ENCODE data around the gene KCTD21. TPM values are rescaled to one million over a fixed set of nuclear protein-coding genes. Genes with fewer than 3 reads are reported as not detected.

Gene KCTD21
- total and polyA plus RNA-seq, 10 of the 15 experiments (the other 5 are each of a cell fraction or from before 2014, with no cell fraction given): 0.63 to 5.4 (median 3.6) TPM

GRCh38 chr11:78160557-78160956, 27.9 kb downstream of the KCTD21 start:
- CTCF ChIA-PET: no interaction called here
- Histone ChIP-seq H3K79me2 (ENCODE audit: control insufficient read depth, insufficient read depth, low read length) (no peaks in the 10 kb centered on the region), H2AFZ (ENCODE audit: control insufficient read depth, low read depth, low read length) (no peak overlapping the region), H4K20me1 (ENCODE audit: control insufficient read depth, insufficient read depth) (no peaks in the 10 kb centered on the region), H3K4me2 (ENCODE audit: control insufficient read depth, insufficient read depth) (no peak overlapping the region), H3K9me3 (replicated peaks; ENCODE audit: control insufficient read depth, insufficient read depth, low read length) (no peaks in the 10 kb centered on the region), H3K36me3 (ENCODE audit: control insufficient read depth in 2 of 2, insufficient read depth in 2 of 2, low read length in 1 of 2) (no peaks in the 10 kb centered on the region), H3K4me1 (ENCODE audit: control insufficient read depth, insufficient read depth, low read length) (no peaks in the 10 kb centered on the region), H3K4me3 (no peak overlapping the region), H3K27ac (ENCODE audit: control insufficient read depth, insufficient read depth) (no peak overlapping the region), H3K9ac (ENCODE audit: control insufficient read depth, insufficient read depth, low read length) (no peak overlapping the region), H3K27me3 (replicated peaks in 1 of 2; ENCODE audit: control insufficient read depth in 2 of 2, insufficient read depth in 2 of 2, low read length in 1 of 2) (no peaks in the 10 kb centered on the region)
- SMC1A ChIA-PET (ENCODE audit: uncharacterized antibody, unreplicated experiment): no interaction called here
- 0% methylated on average over 1 of the region's 1 CpG for WGBS (ENCODE audit: insufficient coverage, insufficient replicate concordance, low lambda C conversion rate, missing lambda C conversion rate)
- RAD21 ChIA-PET (ENCODE audit: unreplicated experiment): no interaction called here
- no TSS peak for BruUV-seq (replicated peaks)
- POLR2A ChIA-PET: no interaction called here
- in situ Hi-C loops (cut with MboI) (no loop called here), intact Hi-C loops (cut with micrococcal nuclease; ENCODE audit: unreplicated experiment) (no loop called here)
- ATAC-seq: no peak
- TF ChIP-seq NBN (IDR thresholded peaks at IDR 0.05): no peak
- TF ChIP-seq MXI1 (IDR thresholded peaks at IDR 0.05; ENCODE audit: low read depth, low read length): no peak
- no peak for DNase-seq (ENCODE audit: low read depth, low spot score)
- FAIRE-seq: no peak

GRCh38 chr11:78158987-78159652, 29.3 kb downstream of the KCTD21 start:
- FAIRE-seq: no peak
- no TSS peak for BruUV-seq (replicated peaks)
- H2AFZ ChIP-seq (ENCODE audit: control insufficient read depth, low read depth, low read length): no peak overlapping the region
- CTCF ChIA-PET: no interaction called here
- H3K4me2 ChIP-seq (ENCODE audit: control insufficient read depth, insufficient read depth): no peak overlapping the region
- intact Hi-C loops (cut with micrococcal nuclease; ENCODE audit: unreplicated experiment) (no loop called here), in situ Hi-C loops (cut with MboI) (no loop called here)
- H3K4me3 ChIP-seq: no peak overlapping the region
- SMC1A ChIA-PET (ENCODE audit: uncharacterized antibody, unreplicated experiment): interaction anchor here (0.7 kb wide), 1 partner anchor 28 kb away, joined by 3 read pairs; no protein-coding TSS in a partner anchor
- no peaks in the 10 kb centered on the region for H3K36me3 ChIP-seq (ENCODE audit: control insufficient read depth in 2 of 2, insufficient read depth in 2 of 2, low read length in 1 of 2)
- RAD21 ChIA-PET (ENCODE audit: unreplicated experiment): no interaction called here
- 25% methylated on average over 6 of the region's 6 CpGs for WGBS (ENCODE audit: insufficient coverage, insufficient replicate concordance, low lambda C conversion rate, missing lambda C conversion rate)
- no peaks in the 10 kb centered on the region for H3K79me2 ChIP-seq (ENCODE audit: control insufficient read depth, insufficient read depth, low read length)
- no peaks in the 10 kb centered on the region for H3K9me3 ChIP-seq (replicated peaks; ENCODE audit: control insufficient read depth, insufficient read depth, low read length)
- no peak for DNase-seq (ENCODE audit: low read depth, low spot score)
- H3K27ac ChIP-seq (ENCODE audit: control insufficient read depth, insufficient read depth): no peak overlapping the region
- no peaks in the 10 kb centered on the region for H3K27me3 ChIP-seq (replicated peaks in 1 of 2; ENCODE audit: control insufficient read depth in 2 of 2, insufficient read depth in 2 of 2, low read length in 1 of 2)
- H3K4me1 ChIP-seq (ENCODE audit: control insufficient read depth, insufficient read depth, low read length): no peaks in the 10 kb centered on the region
- no peak overlapping the region for H3K9ac ChIP-seq (ENCODE audit: control insufficient read depth, insufficient read depth, low read length)
- no peaks in the 10 kb centered on the region for H4K20me1 ChIP-seq (ENCODE audit: control insufficient read depth, insufficient read depth)
- ATAC-seq: no peak
- POLR2A ChIA-PET: no interaction called here
- TF ChIP-seq, protein P1, sequence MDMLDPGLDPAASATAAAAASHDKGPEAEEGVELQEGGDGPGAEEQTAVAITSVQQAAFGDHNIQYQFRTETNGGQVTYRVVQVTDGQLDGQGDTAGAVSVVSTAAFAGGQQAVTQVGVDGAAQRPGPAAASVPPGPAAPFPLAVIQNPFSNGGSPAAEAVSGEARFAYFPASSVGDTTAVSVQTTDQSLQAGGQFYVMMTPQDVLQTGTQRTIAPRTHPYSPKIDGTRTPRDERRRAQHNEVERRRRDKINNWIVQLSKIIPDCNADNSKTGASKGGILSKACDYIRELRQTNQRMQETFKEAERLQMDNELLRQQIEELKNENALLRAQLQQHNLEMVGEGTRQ (IDR thresholded peaks at IDR 0.05; ENCODE audit: borderline replicate concordance, low read depth, low read length): no peak
- no peak for TF ChIP-seq ZBTB40 (IDR thresholded peaks at IDR 0.05; ENCODE audit: borderline replicate concordance)
- no peak for TF ChIP-seq ZNF622 (IDR thresholded peaks at IDR 0.05)
- TF ChIP-seq ESRRA (IDR thresholded peaks at IDR 0.05; ENCODE audit: low read length): no peak
- TF ChIP-seq CEBPB (IDR thresholded peaks at IDR 0.05; ENCODE audit: borderline replicate concordance in 1 of 2, low read depth in 2 of 2, low read length in 2 of 2): no peak
- TF ChIP-seq, protein P2, sequence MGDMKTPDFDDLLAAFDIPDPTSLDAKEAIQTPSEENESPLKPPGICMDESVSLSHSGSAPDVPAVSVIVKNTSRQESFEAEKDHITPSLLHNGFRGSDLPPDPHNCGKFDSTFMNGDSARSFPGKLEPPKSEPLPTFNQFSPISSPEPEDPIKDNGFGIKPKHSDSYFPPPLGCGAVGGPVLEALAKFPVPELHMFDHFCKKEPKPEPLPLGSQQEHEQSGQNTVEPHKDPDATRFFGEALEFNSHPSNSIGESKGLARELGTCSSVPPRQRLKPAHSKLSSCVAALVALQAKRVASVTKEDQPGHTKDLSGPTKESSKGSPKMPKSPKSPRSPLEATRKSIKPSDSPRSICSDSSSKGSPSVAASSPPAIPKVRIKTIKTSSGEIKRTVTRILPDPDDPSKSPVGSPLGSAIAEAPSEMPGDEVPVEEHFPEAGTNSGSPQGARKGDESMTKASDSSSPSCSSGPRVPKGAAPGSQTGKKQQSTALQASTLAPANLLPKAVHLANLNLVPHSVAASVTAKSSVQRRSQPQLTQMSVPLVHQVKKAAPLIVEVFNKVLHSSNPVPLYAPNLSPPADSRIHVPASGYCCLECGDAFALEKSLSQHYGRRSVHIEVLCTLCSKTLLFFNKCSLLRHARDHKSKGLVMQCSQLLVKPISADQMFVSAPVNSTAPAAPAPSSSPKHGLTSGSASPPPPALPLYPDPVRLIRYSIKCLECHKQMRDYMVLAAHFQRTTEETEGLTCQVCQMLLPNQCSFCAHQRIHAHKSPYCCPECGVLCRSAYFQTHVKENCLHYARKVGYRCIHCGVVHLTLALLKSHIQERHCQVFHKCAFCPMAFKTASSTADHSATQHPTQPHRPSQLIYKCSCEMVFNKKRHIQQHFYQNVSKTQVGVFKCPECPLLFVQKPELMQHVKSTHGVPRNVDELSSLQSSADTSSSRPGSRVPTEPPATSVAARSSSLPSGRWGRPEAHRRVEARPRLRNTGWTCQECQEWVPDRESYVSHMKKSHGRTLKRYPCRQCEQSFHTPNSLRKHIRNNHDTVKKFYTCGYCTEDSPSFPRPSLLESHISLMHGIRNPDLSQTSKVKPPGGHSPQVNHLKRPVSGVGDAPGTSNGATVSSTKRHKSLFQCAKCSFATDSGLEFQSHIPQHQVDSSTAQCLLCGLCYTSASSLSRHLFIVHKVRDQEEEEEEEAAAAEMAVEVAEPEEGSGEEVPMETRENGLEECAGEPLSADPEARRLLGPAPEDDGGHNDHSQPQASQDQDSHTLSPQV (IDR thresholded peaks at IDR 0.05): no peak

Measured in GM12878 (cell line).